GM12864 (cell line): ENCODE measurements around the gene ZNF70.

Experiments used
- DNase-seq: peaks from one replicate; pipeline ENCODE4 v3.0.0-alpha.2; 2011; ENCODE audit warnings: low read depth
- H3K4me3 ChIP-seq: 2 replicates; pipeline ENCODE4 v1.5.1; 2011; ENCODE audit warnings: mild to moderate bottlenecking, low read depth, low read length, control low read depth
- TF ChIP-seq, protein P1 (sequence below): IDR thresholded peaks from 2 replicates; pipeline ENCODE4 v1.5.1; 2011; ENCODE audit warnings: low read depth, mild to moderate bottlenecking, moderate library complexity, low read length, control low read depth, inconsistent platforms; ENCODE audit errors: missing control alignments

Gene ZNF70

DNA sequence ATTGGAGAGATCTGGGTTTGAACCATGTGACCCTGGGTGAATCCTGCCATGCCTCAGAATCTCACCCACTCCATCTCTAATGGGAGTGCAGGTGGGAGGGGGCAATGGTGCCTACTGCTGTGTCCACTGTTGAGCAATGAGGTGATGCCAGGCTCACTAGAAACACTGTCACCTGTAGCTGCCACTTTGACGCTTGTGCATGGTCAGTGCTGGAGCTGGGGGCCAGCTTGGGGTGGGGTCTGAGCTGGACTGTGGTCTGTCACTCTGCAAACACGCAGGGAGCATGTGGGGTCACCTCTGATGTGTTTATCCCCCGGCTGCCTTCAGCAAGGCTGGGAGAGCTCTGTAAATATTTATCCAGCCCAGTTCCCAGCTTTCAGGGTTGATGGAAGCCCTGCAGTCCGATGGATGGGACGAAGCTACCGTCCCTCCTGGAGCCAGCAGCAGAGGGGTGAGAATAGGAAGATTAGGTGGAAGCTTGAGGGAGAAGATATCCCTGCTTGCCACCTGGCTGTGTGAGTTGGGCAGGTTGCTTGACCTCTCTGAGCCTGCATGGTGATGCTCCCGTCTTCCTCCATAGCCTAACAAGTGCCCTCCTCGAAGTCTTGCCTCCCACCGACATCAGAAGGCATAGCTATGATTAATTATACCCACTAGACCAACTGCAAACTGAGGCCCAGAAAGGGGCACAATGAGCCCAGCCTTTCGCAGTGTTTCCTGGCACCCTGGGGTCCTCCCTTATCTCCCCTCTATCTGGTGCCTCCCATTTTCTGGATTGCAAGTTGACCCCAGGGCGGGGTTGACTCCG, 23.4 kb upstream of the ZNF70 start:
- no peak overlapping the region for H3K4me3 ChIP-seq
- TF ChIP-seq, protein P1, sequence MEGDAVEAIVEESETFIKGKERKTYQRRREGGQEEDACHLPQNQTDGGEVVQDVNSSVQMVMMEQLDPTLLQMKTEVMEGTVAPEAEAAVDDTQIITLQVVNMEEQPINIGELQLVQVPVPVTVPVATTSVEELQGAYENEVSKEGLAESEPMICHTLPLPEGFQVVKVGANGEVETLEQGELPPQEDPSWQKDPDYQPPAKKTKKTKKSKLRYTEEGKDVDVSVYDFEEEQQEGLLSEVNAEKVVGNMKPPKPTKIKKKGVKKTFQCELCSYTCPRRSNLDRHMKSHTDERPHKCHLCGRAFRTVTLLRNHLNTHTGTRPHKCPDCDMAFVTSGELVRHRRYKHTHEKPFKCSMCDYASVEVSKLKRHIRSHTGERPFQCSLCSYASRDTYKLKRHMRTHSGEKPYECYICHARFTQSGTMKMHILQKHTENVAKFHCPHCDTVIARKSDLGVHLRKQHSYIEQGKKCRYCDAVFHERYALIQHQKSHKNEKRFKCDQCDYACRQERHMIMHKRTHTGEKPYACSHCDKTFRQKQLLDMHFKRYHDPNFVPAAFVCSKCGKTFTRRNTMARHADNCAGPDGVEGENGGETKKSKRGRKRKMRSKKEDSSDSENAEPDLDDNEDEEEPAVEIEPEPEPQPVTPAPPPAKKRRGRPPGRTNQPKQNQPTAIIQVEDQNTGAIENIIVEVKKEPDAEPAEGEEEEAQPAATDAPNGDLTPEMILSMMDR = no peak
- DNase-seq = no peak

DNA sequence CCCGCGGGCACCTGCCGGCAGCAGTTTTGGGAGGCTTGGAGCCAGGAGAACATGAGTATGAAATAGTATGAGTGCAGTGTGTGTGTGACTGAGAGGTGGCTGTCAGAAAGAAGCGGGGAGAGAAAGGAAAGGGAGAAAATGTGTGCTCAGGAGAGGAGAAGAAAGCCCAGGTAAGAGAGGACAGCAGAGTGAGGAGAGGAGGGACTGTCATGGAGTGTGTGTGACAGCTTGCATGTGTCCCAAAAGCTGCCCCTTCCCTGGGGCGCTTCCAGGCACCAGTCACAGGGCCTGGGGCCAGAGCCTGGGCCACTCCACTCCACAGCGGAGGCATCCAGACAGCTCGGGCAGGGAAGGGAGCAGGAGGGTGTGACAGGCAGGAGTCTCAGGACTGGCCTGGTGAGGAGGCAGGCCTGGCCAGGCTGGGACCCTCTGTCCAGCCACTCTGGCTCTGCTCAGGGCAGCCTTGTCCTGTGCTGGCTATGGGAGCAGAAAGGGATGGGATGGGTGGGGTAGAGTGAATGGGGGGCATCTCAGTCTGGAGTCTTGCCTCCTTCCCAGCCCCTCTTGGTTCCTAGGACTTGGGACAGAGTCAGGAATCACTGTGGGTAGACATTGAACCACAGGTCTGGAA, 22.7 kb upstream of the ZNF70 start:
- no peak for DNase-seq
- no peak overlapping the region for H3K4me3 ChIP-seq
- TF ChIP-seq, protein P1 = no peak

GRCh38 chr22:23772649-23773473, 21.9 kb upstream of the ZNF70 start, which contains the start of gene MMP11:
Gene MMP11, plus strand, starts transcription at chr22:23772849. Its CDS starts 22 bp downstream, at chr22:23772871.
- DNase-seq = no peak
- H3K4me3 ChIP-seq = peak within 1 kb of the TSS; percentile 31
- TF ChIP-seq, protein P1 = no peak

DNA sequence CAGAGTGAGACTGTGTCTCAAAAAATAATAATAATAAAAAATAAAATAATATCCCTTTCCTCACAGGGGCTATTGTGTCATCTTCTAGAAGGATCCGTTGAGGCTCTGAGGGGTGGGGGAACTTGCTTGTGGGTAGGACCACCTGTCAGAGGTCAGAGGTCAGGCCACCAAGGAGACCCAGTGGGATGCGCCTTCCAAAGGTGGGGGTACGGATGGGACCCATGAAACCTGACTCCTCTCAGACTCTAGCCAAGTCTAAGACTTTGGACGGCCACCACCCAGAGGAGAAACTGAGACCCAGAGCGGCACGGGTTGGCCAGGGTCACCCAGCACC, 21.4 kb upstream of the ZNF70 start:
- TF ChIP-seq, protein P1 = no peak
- peak overlapping the region; percentile 11 for H3K4me3 ChIP-seq
- DNase-seq = no peak

DNA sequence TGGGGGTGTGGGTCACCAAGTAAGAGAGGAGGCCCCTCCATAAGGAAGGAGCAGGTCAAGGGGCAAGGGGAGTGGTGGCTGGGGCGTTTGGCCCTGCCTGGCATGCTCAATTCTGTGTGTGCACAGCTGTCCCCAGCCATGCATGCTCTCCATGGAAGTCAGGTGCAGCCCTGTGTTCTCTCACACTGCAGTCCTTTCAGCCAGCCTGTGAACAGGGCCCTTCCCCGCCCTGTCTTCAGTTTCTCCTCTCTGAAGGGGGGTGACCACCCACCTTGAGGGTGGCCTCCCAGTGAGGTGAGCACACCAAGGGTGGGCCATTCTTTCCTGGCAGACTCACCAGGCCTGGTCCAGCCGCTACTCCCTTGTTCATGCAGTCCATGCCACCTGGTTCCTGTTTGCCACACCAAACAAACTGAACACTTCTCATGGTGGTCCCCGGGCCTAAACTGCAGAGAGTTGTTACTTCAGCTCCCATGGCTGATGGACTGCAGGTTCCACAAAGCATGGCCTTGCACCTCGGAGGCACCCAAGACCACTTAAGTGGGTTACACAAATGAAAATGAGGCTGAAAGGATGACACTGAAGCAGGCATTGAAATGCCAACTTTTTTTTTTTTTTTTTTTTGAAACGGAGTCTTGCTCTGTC, 18.5 kb upstream of the ZNF70 start:
- no peak overlapping the region for H3K4me3 ChIP-seq
- TF ChIP-seq, protein P1 = no peak
- DNase-seq = no peak

- DNase-seq = no peak
- TF ChIP-seq, protein P1 = peak; percentile 73
- H3K4me3 ChIP-seq = peak within 1 kb of the TSS; percentile 71
These were observed 17.0 kb upstream of the ZNF70 start, which contains the start of gene CHCHD10 for GRCh38 chr22:23767673-23768548. Gene CHCHD10, minus strand, starts transcription at chr22:23767972. Its CDS starts 98 bp downstream, at chr22:23767874.
